ENCODE data around the gene MCCC1.

GRCh38 chr3:183033746-183034145 is 65.5 kb downstream of the MCCC1 start:
- TF ChIP-seq EZH2 (IDR thresholded peaks at IDR 0.05; ENCODE audit: insufficient read depth, poor library complexity, severe bottlenecking) (no peak), EZH2phosphoT487 (IDR thresholded peaks at IDR 0.05; ENCODE audit: insufficient read depth, low read depth) (no peak)
